GM18502 (cell line): ENCODE data around the gene STX8.

Experiments used
- ATAC-seq: cut with Tn5 transposase; IDR thresholded peaks from one replicate; pipeline ENCODE4 v1.9.1; 2021; ENCODE audit warnings: mild to moderate bottlenecking; ENCODE audit not compliant: unreplicated experiment, poor library complexity

The STX8 gene

GRCh38 chr17:9220398-9221146, 355.0 kb downstream of the STX8 start:
- ATAC-seq = no peak

- no peak for ATAC-seq
Measured at GRCh38 chr17:9219631-9220397, 355.8 kb downstream of the STX8 start.

- no peak for ATAC-seq
Measured at GRCh38 chr17:9218911-9219310, 356.7 kb downstream of the STX8 start.

GRCh38 chr17:9218064-9218635, 357.5 kb downstream of the STX8 start:
- ATAC-seq = no peak

GRCh38 chr17:9217151-9218056, 358.2 kb downstream of the STX8 start:
- no peak for ATAC-seq

GRCh38 chr17:9215465-9215864, 360.2 kb downstream of the STX8 start:
- ATAC-seq = no peak

- ATAC-seq = no peak
Measured at GRCh38 chr17:9213303-9213640, 362.3 kb downstream of the STX8 start.

GRCh38 chr17:9212376-9213302, 363.0 kb downstream of the STX8 start:
- no peak for ATAC-seq

- ATAC-seq = no peak
Measured at GRCh38 chr17:9211133-9211765, 364.4 kb downstream of the STX8 start.

GRCh38 chr17:9209781-9210370, 365.7 kb downstream of the STX8 start:
- ATAC-seq = no peak

- no peak for ATAC-seq
Measured at GRCh38 chr17:9209347-9209746, 366.3 kb downstream of the STX8 start.

- no peak for ATAC-seq
Measured at GRCh38 chr17:9208381-9209105, 367.1 kb downstream of the STX8 start.

GRCh38 chr17:9206741-9207332, 368.8 kb downstream of the STX8 start:
- ATAC-seq = no peak

- no peak for ATAC-seq
Measured at GRCh38 chr17:9206410-9206703, 369.3 kb downstream of the STX8 start.

GRCh38 chr17:9205520-9206409, 369.9 kb downstream of the STX8 start:
- ATAC-seq = no peak

GRCh38 chr17:9204637-9205329, 370.8 kb downstream of the STX8 start:
- no peak for ATAC-seq
